H1 (cell line): ENCODE measurements around the gene COL6A3. TPM values are rescaled to one million over a fixed set of nuclear protein-coding genes. Genes with fewer than 3 reads are reported as not detected.

Experiments used
- CTCF ChIA-PET: fragments of 300-600 bp; sonication (Branson Sonifier 250); formaldehyde crosslinking; loops from one replicate; lab custom pipeline; 2021; ENCODE audit not compliant: partially characterized antibody; lab: Charles Lee
- POLR2A ChIA-PET: fragments of 300-600 bp; sonication (Branson Sonifier 250); formaldehyde crosslinking; loops from one replicate; lab custom pipeline; 2021; ENCODE audit warnings: inconsistent platforms; ENCODE audit not compliant: partially characterized antibody; lab: Charles Lee
- DNase-seq, 2 experiments: peaks; one replicate each; pipeline versions ENCODE4 v3.0.0 to v3.0.0-alpha.2; 2010 to 2022; ENCODE audit warnings: low spot score in 2 of 2, low read depth in 1 of 2, mixed read lengths in 1 of 2
- FAIRE-seq: peaks from 2 replicates; lab custom pipeline; 2011; peaks lifted over from hg19 to GRCh38; lab: Jason Lieb, UNC
- H2AFZ ChIP-seq: 2 replicates; pipeline ENCODE4 v1.8.1; 2012; ENCODE audit warnings: low read length, inconsistent platforms
- H2AK5ac ChIP-seq: 2 replicates; pipeline ENCODE4 v1.6.1; 2013; ENCODE audit warnings: low read depth, low read length
- H2BK120ac ChIP-seq: replicated peaks from 2 replicates; pipeline ENCODE3; 2013; ENCODE audit warnings: low read depth, low read length, inconsistent platforms
- H2BK12ac ChIP-seq: 2 replicates; pipeline ENCODE4 v1.6.1; 2013; ENCODE audit warnings: low read depth, low read length
- H2BK15ac ChIP-seq: 2 replicates; pipeline ENCODE4 v1.6.1; 2013; ENCODE audit warnings: low read length
- H2BK20ac ChIP-seq: 2 replicates; pipeline ENCODE4 v1.6.1; 2013; ENCODE audit warnings: low read length
- H2BK5ac ChIP-seq: 2 replicates; pipeline ENCODE4 v1.6.1; 2013; ENCODE audit warnings: low read depth, low read length
- H3K14ac ChIP-seq: 2 replicates; pipeline ENCODE4 v1.6.1; 2013; ENCODE audit warnings: inconsistent platforms; ENCODE audit not compliant: insufficient read length
- H3K18ac ChIP-seq: 2 replicates; pipeline ENCODE4 v1.6.1; 2013; ENCODE audit warnings: low read length; ENCODE audit errors: extremely low read depth
- H3K23ac ChIP-seq: 2 replicates; pipeline ENCODE4 v1.6.1; 2013; ENCODE audit warnings: inconsistent platforms; ENCODE audit not compliant: insufficient read length
- H3K23me2 ChIP-seq: 2 replicates; pipeline ENCODE4 v1.6.1; 2013; ENCODE audit warnings: low read depth, low read length
- H3K27ac ChIP-seq: 2 replicates; pipeline ENCODE4 v1.6.1; 2011; ENCODE audit warnings: low read depth, low read length, inconsistent platforms
- H3K27me3 ChIP-seq, 4 experiments: replicated peaks in 1 of 4; 1 replicate in 1 of 4; 2 replicates in 3 of 4; pipeline versions ENCODE4 v1.6.1 to v1.8.1; 2011 to 2013; ENCODE audit warnings: low read length in 3 of 4, mild to moderate bottlenecking in 3 of 4, inconsistent platforms in 2 of 4, mixed read lengths in 2 of 4, moderate library complexity in 1 of 4; ENCODE audit not compliant: control insufficient read depth in 3 of 4, insufficient read depth in 3 of 4; ENCODE audit errors: extremely low read depth in 1 of 4
- H3K36me3 ChIP-seq, 4 experiments: 2 replicates each; pipeline versions ENCODE4 v1.6.1 to v1.8.1; 2011 to 2013; ENCODE audit warnings: mild to moderate bottlenecking in 4 of 4, low read length in 3 of 4, moderate library complexity in 2 of 4, control low read depth in 1 of 4, inconsistent platforms in 1 of 4; ENCODE audit not compliant: insufficient read depth in 4 of 4, control insufficient read depth in 2 of 4
- H3K4ac ChIP-seq: replicated peaks from 2 replicates; pipeline ENCODE3; 2013; ENCODE audit warnings: low read length, low read depth, mixed read lengths, inconsistent platforms; ENCODE audit not compliant: insufficient read length
- H3K4me1 ChIP-seq, 4 experiments: replicated peaks in 1 of 4; 1 replicate in 1 of 4; 2 replicates in 3 of 4; pipeline versions ENCODE4 v1.6.1 to v1.8.1; 2011 to 2013; ENCODE audit warnings: low read length in 3 of 4, inconsistent platforms in 2 of 4, mixed read lengths in 1 of 4; ENCODE audit not compliant: insufficient read depth in 4 of 4, control insufficient read depth in 3 of 4
- H3K4me2 ChIP-seq, 2 experiments: 2 replicates each; pipeline versions ENCODE4 v1.6.1 to v1.8.1; 2011 to 2013; ENCODE audit warnings: low read depth in 2 of 2, low read length in 2 of 2, control low read depth in 1 of 2, inconsistent platforms in 1 of 2, mild to moderate bottlenecking in 1 of 2; ENCODE audit not compliant: insufficient read depth in 1 of 2
- H3K4me3 ChIP-seq, 4 experiments: fragments of 200-600, 300-600 bp in 1 of 4; sonication (generic), shearing (Covaris generic), sonication (Bioruptor Twin) in 1 of 4; 2 replicates each; pipeline versions ENCODE4 v1.5.1 to v1.8.1; 2011 to 2016; ENCODE audit warnings: low read length in 4 of 4, low read depth in 3 of 4, control low read depth in 2 of 4, inconsistent platforms in 2 of 4, mild to moderate bottlenecking in 2 of 4, mixed read lengths in 1 of 4, moderate library complexity in 1 of 4; ENCODE audit not compliant: insufficient read depth in 2 of 4; ENCODE audit errors: extremely low read depth in 1 of 4
- H3K56ac ChIP-seq: replicated peaks from 2 replicates; pipeline ENCODE3; 2013; ENCODE audit warnings: low read depth, mild to moderate bottlenecking, mixed read lengths, low read length, inconsistent platforms; ENCODE audit not compliant: insufficient read length
- H3K79me1 ChIP-seq: 2 replicates; pipeline ENCODE4 v1.6.1; 2013; ENCODE audit warnings: low read depth, low read length, control low read depth
- H3K79me2 ChIP-seq, 2 experiments: 2 replicates each; pipeline versions ENCODE4 v1.6.1 to v1.8.1; 2012 to 2013; ENCODE audit warnings: low read length in 2 of 2, mild to moderate bottlenecking in 2 of 2, inconsistent platforms in 1 of 2; ENCODE audit not compliant: insufficient read depth in 2 of 2, control insufficient read depth in 1 of 2
- H3K9ac ChIP-seq, 4 experiments: replicated peaks in 1 of 4; 1 replicate in 1 of 4; 2 replicates in 3 of 4; pipeline versions ENCODE4 v1.6.1 to v1.8.1; 2011 to 2013; ENCODE audit warnings: low read depth in 3 of 4, low read length in 3 of 4, control low read depth in 2 of 4, mild to moderate bottlenecking in 2 of 4, moderate library complexity in 2 of 4, inconsistent platforms in 1 of 4; ENCODE audit errors: extremely low read depth in 1 of 4
- H3K9me3 ChIP-seq, 2 experiments: 2 replicates each; pipeline versions ENCODE4 v1.6.1 to v1.8.1; 2012 to 2013; ENCODE audit warnings: mild to moderate bottlenecking in 2 of 2, moderate library complexity in 2 of 2, control low read depth in 1 of 2, inconsistent platforms in 1 of 2, low read depth in 1 of 2, low read length in 1 of 2, mixed read lengths in 1 of 2; ENCODE audit not compliant: insufficient read depth in 2 of 2
- H4K20me1 ChIP-seq, 2 experiments: replicated peaks in 1 of 2; 2 replicates each; pipeline versions ENCODE3 to v1.8.1; 2011 to 2013; ENCODE audit warnings: inconsistent platforms in 2 of 2, low read length in 2 of 2, mild to moderate bottlenecking in 1 of 2; ENCODE audit not compliant: insufficient read depth in 2 of 2, control insufficient read depth in 1 of 2
- H4K5ac ChIP-seq: 2 replicates; pipeline ENCODE4 v1.6.1; 2013; ENCODE audit warnings: low read length, low read depth, mixed read lengths, inconsistent platforms; ENCODE audit not compliant: insufficient read length
- H4K8ac ChIP-seq: 2 replicates; pipeline ENCODE4 v1.8.0; 2013; ENCODE audit warnings: mild to moderate bottlenecking, moderate library complexity, low read length, inconsistent platforms; ENCODE audit not compliant: insufficient read depth; ENCODE audit errors: extremely low read depth
- H4K91ac ChIP-seq: replicated peaks from 2 replicates; pipeline ENCODE3; 2013; ENCODE audit warnings: low read length, mixed read lengths, inconsistent platforms; ENCODE audit not compliant: insufficient read length
- RAD21 ChIP-seq, 2 experiments: IDR thresholded peaks in 1 of 2; conservative IDR thresholded peaks in 1 of 2; 2 replicates each; pipeline ENCODE4 v1.6.1; 2011; ENCODE audit warnings: low read depth in 2 of 2, low read length in 2 of 2, improper control_type of control experiment in 1 of 2, inconsistent platforms in 1 of 2, mild to moderate bottlenecking in 1 of 2, moderate library complexity in 1 of 2
- TAF1 ChIP-seq: IDR thresholded peaks from 2 replicates; pipeline ENCODE4 v1.6.1; 2011; ENCODE audit warnings: mild to moderate bottlenecking, low read depth, low read length
- whole genome bisulfite sequencing, 2 experiments: shearing (Covaris generic) in 1 of 2; methylation state at CpG; one replicate each; pipeline versions ENCODE4 v1.1.6 to v1.1.7; 2013 to 2015; ENCODE audit warnings: low lambda C conversion rate in 2 of 2, mixed read lengths in 2 of 2, inconsistent platforms in 1 of 2, low coverage in 1 of 2, missing lambda C conversion rate in 1 of 2; ENCODE audit not compliant: insufficient replicate concordance in 2 of 2, insufficient coverage in 1 of 2, insufficient read length in 1 of 2; ENCODE audit errors: extremely low coverage in 1 of 2, missing lambda C conversion rate in 1 of 2; 5-methylcytosine and 5-hydroxymethylcytosine counted together
- polyA plus RNA-seq, 7 experiments: library from polyadenylated mRNA; depleted of rRNA in 3 of 7; stranded (reverse) in 5 of 7; unstranded in 2 of 7; fragments of >200 nt in 5 of 7; fragments of 200-250 nt in 2 of 7; gene quantifications; 1 replicate in 5 of 7; 2 replicates in 1 of 7; 4 replicates in 1 of 7; pipeline versions ENCODE4 v1.2.1 to v1.2.3, GENCODE V29; 2011 to 2013; ENCODE audit warnings: missing spikeins in 2 of 7, mixed read lengths in 2 of 7
- total RNA-seq: library from RNA; stranded (reverse); fragmentation: NEBNext Ultra II Directional; extraction: Animal tissue kit (Norgen Biotek cat#: 25700); gene quantifications from 2 replicates; pipeline ENCODE4 v1.2.1, GENCODE V29; 2021
- TF ChIP-seq, protein P1 (sequence below): IDR thresholded peaks from 2 replicates; pipeline ENCODE4 v1.6.1; 2012; ENCODE audit warnings: inconsistent platforms
- TF ChIP-seq, protein P2 (sequence below), 3 experiments: IDR thresholded peaks; 1 replicate in 2 of 3; 2 replicates in 1 of 3; pipeline versions ENCODE4 v1.5.1 to v1.6.1; 2011; ENCODE audit warnings: low read length in 3 of 3, mild to moderate bottlenecking in 3 of 3, inconsistent platforms in 2 of 3, low read depth in 1 of 3, moderate library complexity in 1 of 3; ENCODE audit not compliant: insufficient read depth in 1 of 3; ENCODE audit errors: control extremely low read depth in 1 of 3
- TF ChIP-seq, protein P3 (sequence below): IDR thresholded peaks from 2 replicates; pipeline ENCODE4 v1.6.1; 2012; ENCODE audit warnings: inconsistent platforms

The COL6A3 gene
- total and polyA plus RNA-seq, 2 of the 8 experiments (the other 6 are each of a cell fraction or from before 2014, with no cell fraction given): 1.2 to 3.4 TPM

DNA sequence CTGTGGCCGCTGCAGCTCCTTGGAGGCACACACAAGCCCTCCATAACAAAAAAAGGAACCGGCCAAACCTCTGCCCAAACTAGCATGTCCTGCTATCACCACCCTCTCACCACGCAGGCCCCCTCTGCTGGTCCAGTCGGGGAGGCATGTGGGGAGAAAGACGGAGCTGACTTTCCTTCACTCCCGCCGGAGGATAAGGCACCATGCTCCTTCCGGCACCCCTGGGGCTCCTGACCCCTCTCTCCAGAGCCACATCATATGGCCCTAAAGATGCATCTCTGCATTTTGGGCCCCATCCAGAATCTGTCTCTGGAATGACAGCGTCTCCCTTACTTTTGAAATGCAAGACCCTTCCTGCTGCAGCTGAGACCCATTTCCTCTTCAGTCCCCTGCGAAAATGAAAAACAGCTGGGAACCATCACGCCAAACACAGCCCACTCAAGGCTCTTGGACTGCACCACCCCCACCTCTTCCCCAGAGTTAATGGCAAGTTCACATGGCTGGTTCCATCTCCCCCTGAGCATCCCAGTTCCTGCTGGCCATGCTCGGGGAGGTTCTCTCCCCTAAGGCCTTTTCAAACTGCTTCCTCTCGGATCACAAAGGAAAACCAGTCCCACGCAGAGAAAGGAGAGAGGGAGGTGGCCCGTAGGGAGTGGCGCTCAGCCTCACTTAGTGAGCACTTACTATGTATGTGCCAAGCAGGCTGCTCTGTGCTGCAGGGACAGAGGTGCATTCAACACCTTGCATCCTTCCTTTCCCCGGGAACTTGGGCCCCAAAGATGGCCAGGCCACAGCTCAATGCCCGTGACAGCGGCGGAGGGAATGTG, 37.9 kb upstream of the COL6A3 start:
- CTCF ChIA-PET: interaction anchor here (0.7 to 6.3 kb wide), 28 partner anchors 9 to 359 kb away, joined by 3 to 36 read pairs (median 4); partner anchors contain the start of gene COL6A3

More for the DNA sequence above, 37.9 kb upstream of the COL6A3 start:
- no peak overlapping the region for H3K4ac ChIP-seq
- no peak overlapping the region for H2BK120ac ChIP-seq
- H3K27me3 ChIP-seq: peaks cover 0 to 2% (median 0%) of the 10 kb centered on the region in 4 experiments; a peak in 1 of 7 replicates
- no peaks in the 10 kb centered on the region for H3K23me2 ChIP-seq
- 67% methylated on average over 20 of the region's 20 CpGs; no CpG with 5 or more reads in 1 of the 2 experiments for WGBS, 2 experiments
- no peaks in the 10 kb centered on the region for H3K79me1 ChIP-seq
- no peak overlapping the region for H3K56ac ChIP-seq
- POLR2A ChIA-PET: interaction anchor here (0.6 to 1.0 kb wide), 4 partner anchors 8 to 330 kb away, joined by 3 read pairs; no protein-coding TSS in a partner anchor
- H3K27ac ChIP-seq: no peak overlapping the region
- H3K79me2 ChIP-seq: no peaks in the 10 kb centered on the region
- no peak overlapping the region for H3K23ac ChIP-seq
- H4K20me1 ChIP-seq: no peaks in the 10 kb centered on the region
- H3K9me3 ChIP-seq: no peaks in the 10 kb centered on the region; a peak in 1 of 4 replicates
- peaks cover 0 to 6% (median 4%) of the 10 kb centered on the region in 4 experiments; a peak in 4 of 7 replicates for H3K4me1 ChIP-seq
- H2BK20ac ChIP-seq: peak overlapping the region; percentile 35; the same call in 1 of the 2 replicates
- no peak overlapping the region for H2AK5ac ChIP-seq
- peak overlapping the region; percentile 2 for H4K91ac ChIP-seq
- peak overlapping the region; percentile 45; the same call in 1 of the 2 replicates for H2BK5ac ChIP-seq
- H3K4me3 ChIP-seq: no peak overlapping the region
- no peaks in the 10 kb centered on the region for H3K36me3 ChIP-seq
- H4K5ac ChIP-seq: no peak overlapping the region
- no peak overlapping the region for H3K14ac ChIP-seq
- no peak for FAIRE-seq
- peak overlapping the region; percentile 67 for H2BK15ac ChIP-seq
- no peak overlapping the region for H3K9ac ChIP-seq
- no peak overlapping the region for H2BK12ac ChIP-seq
- no peak for TF ChIP-seq TAF1
- TF ChIP-seq, protein P1, sequence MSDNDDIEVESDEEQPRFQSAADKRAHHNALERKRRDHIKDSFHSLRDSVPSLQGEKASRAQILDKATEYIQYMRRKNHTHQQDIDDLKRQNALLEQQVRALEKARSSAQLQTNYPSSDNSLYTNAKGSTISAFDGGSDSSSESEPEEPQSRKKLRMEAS: peak; percentile 72
- TF ChIP-seq, protein P2, sequence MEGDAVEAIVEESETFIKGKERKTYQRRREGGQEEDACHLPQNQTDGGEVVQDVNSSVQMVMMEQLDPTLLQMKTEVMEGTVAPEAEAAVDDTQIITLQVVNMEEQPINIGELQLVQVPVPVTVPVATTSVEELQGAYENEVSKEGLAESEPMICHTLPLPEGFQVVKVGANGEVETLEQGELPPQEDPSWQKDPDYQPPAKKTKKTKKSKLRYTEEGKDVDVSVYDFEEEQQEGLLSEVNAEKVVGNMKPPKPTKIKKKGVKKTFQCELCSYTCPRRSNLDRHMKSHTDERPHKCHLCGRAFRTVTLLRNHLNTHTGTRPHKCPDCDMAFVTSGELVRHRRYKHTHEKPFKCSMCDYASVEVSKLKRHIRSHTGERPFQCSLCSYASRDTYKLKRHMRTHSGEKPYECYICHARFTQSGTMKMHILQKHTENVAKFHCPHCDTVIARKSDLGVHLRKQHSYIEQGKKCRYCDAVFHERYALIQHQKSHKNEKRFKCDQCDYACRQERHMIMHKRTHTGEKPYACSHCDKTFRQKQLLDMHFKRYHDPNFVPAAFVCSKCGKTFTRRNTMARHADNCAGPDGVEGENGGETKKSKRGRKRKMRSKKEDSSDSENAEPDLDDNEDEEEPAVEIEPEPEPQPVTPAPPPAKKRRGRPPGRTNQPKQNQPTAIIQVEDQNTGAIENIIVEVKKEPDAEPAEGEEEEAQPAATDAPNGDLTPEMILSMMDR (IDR thresholded peaks at IDR 0.05; ENCODE audit: control extremely low read depth in 1 of 3, insufficient read depth in 1 of 3, low read depth in 1 of 3, low read length in 3 of 3): peak; percentile 62 to 71 (median 63)
- peak; percentile 54 to 60 for TF ChIP-seq RAD21 (IDR thresholded peaks at IDR 0.05 in 1 of 2, conservative IDR thresholded peaks at IDR 0.05 in 1 of 2; ENCODE audit: low read depth in 2 of 2, low read length in 2 of 2)
- TF ChIP-seq, protein P3, sequence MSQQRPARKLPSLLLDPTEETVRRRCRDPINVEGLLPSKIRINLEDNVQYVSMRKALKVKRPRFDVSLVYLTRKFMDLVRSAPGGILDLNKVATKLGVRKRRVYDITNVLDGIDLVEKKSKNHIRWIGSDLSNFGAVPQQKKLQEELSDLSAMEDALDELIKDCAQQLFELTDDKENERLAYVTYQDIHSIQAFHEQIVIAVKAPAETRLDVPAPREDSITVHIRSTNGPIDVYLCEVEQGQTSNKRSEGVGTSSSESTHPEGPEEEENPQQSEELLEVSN: peak; percentile 66
- peak in 1 of 2 experiments; percentile 70 for DNase-seq
- H3K4me2 ChIP-seq: no peak overlapping the region
- H3K18ac ChIP-seq: peak overlapping the region; percentile 38; the same call in 1 of the 2 replicates
- peak overlapping the region; percentile 70 for H2AFZ ChIP-seq
- peak overlapping the region; percentile 80; the same call in 1 of the 2 replicates for H4K8ac ChIP-seq
